Brain microvascular endothelial cell (primary cell): ENCODE measurements around the gene RAPGEF2.
"Not testable (repeated sequence)": the region's sequence is repeated elsewhere in the genome, so short reads cannot be mapped to it uniquely, and the experiment has no call there.

Experiments used
- DNase-seq: peaks from one replicate; pipeline ENCODE4 v3.0.0-alpha.2; 2020
- H3K27ac ChIP-seq: fragments of 250-450 bp; sonication (Bioruptor Pico); 2 replicates; pipeline ENCODE4 v1.5.1; 2020; ENCODE audit warnings: mild to moderate bottlenecking, moderate library complexity
- H3K27me3 ChIP-seq: fragments of 250-450 bp; sonication (Bioruptor Pico); replicated peaks from 2 replicates; pipeline ENCODE4 v1.5.1; 2020; ENCODE audit warnings: mild to moderate bottlenecking
- H3K36me3 ChIP-seq: fragments of 250-450 bp; sonication (Bioruptor Pico); replicated peaks from 2 replicates; pipeline ENCODE4 v1.5.1; 2020; ENCODE audit warnings: mild to moderate bottlenecking
- H3K4me3 ChIP-seq: 2 replicates; pipeline ENCODE4 v1.5.1; 2011; ENCODE audit warnings: low read depth, mild to moderate bottlenecking, control low read depth, low read length, moderate library complexity
- CTCF ChIP-seq: IDR thresholded peaks from 2 replicates; pipeline ENCODE4 v1.5.1; 2011; ENCODE audit warnings: low read depth, mild to moderate bottlenecking, moderate library complexity, low read length, control low read depth, inconsistent platforms; ENCODE audit errors: missing control alignments
- in situ Hi-C: cut with HindIII; loops from 2 replicates; pipeline ENCODE4 v1.10.0; 2017; ENCODE audit warnings: low sequenced_read_pairs, low pct_ligation_motif_present

RAPGEF2 gene

GRCh38 chr4:159178979-159179969, 76.4 kb downstream of the RAPGEF2 start:
- no peak for TF ChIP-seq CTCF
- Histone ChIP-seq H3K4me3 (no peak overlapping the region), H3K36me3 (no peaks in the 10 kb centered on the region)

GRCh38 chr4:159183885-159184605, 81.2 kb downstream of the RAPGEF2 start:
- H3K27me3 ChIP-seq, DNase-seq: not testable (repeated sequence)
- in situ Hi-C loops: loop anchor here (25.0 kb wide), 1 partner anchor 322 kb away; no protein-coding TSS in a partner anchor

More at GRCh38 chr4:159178979-159179969, 76.4 kb downstream of the RAPGEF2 start:
- H3K27me3 ChIP-seq: no peaks in the 10 kb centered on the region
- H3K27ac ChIP-seq: no peak overlapping the region
- in situ Hi-C loops: loop anchor here (25.0 kb wide), 1 partner anchor 317 kb away; no protein-coding TSS in a partner anchor
- DNase-seq: no peak

GRCh38 chr4:159185591-159186023, 82.7 kb downstream of the RAPGEF2 start:
- no peaks in the 10 kb centered on the region for H3K27me3 ChIP-seq
- H3K36me3 ChIP-seq: no peaks in the 10 kb centered on the region
- H3K4me3 ChIP-seq: no peak overlapping the region
- H3K27ac ChIP-seq: no peak overlapping the region
- no peak for DNase-seq
- in situ Hi-C loops: loop anchor here (25.0 kb wide), 1 partner anchor 323 kb away; no protein-coding TSS in a partner anchor
- no peak for TF ChIP-seq CTCF

More at GRCh38 chr4:159183885-159184605, 81.2 kb downstream of the RAPGEF2 start:
- H3K36me3 ChIP-seq, H3K27ac ChIP-seq, H3K4me3 ChIP-seq: not testable (repeated sequence)

- no peak for TF ChIP-seq CTCF
- Histone ChIP-seq H3K36me3 (no peaks in the 10 kb centered on the region), H3K4me3 (no peak overlapping the region), H3K27me3 (no peaks in the 10 kb centered on the region), H3K27ac (no peak overlapping the region)
- DNase-seq: no peak
- in situ Hi-C loops: loop anchor here (25.0 kb wide), 1 partner anchor 326 kb away; no protein-coding TSS in a partner anchor
These were observed 85.8 kb downstream of the RAPGEF2 start for GRCh38 chr4:159188646-159189045.

- DNase-seq: no peak
- in situ Hi-C loops: loop anchor here (25.0 kb wide), 1 partner anchor 328 kb away; no protein-coding TSS in a partner anchor
- Histone ChIP-seq H3K4me3 (no peak overlapping the region), H3K27me3 (no peaks in the 10 kb centered on the region), H3K27ac (no peak overlapping the region), H3K36me3 (no peaks in the 10 kb centered on the region)
- TF ChIP-seq CTCF: no peak
These were observed 87.8 kb downstream of the RAPGEF2 start for GRCh38 chr4:159190651-159191050.

- H3K4me3 ChIP-seq: no peak overlapping the region
- in situ Hi-C loops: loop anchor here (25.0 kb wide), 1 partner anchor 330 kb away; no protein-coding TSS in a partner anchor
- no peaks in the 10 kb centered on the region for H3K36me3 ChIP-seq
- H3K27ac ChIP-seq: peak overlapping the region; percentile 34
- no peaks in the 10 kb centered on the region for H3K27me3 ChIP-seq
- peak; percentile 73 for TF ChIP-seq CTCF
- DNase-seq: peak; percentile 68
These were observed 89.1 kb downstream of the RAPGEF2 start for GRCh38 chr4:159191989-159192388.
